Epidermal melanocyte (primary cell): ENCODE measurements around the gene SFI1.
"Not testable (repeated sequence)": the region's sequence is repeated elsewhere in the genome, so short reads cannot be mapped to it uniquely, and the experiment has no call there.

ENCODE experiments used
- DNase-seq: peaks from one replicate; pipeline ENCODE4 v3.0.0; 2011; ENCODE audit warnings: low spot score; ENCODE audit not compliant: insufficient read length

SFI1 gene

DNA sequence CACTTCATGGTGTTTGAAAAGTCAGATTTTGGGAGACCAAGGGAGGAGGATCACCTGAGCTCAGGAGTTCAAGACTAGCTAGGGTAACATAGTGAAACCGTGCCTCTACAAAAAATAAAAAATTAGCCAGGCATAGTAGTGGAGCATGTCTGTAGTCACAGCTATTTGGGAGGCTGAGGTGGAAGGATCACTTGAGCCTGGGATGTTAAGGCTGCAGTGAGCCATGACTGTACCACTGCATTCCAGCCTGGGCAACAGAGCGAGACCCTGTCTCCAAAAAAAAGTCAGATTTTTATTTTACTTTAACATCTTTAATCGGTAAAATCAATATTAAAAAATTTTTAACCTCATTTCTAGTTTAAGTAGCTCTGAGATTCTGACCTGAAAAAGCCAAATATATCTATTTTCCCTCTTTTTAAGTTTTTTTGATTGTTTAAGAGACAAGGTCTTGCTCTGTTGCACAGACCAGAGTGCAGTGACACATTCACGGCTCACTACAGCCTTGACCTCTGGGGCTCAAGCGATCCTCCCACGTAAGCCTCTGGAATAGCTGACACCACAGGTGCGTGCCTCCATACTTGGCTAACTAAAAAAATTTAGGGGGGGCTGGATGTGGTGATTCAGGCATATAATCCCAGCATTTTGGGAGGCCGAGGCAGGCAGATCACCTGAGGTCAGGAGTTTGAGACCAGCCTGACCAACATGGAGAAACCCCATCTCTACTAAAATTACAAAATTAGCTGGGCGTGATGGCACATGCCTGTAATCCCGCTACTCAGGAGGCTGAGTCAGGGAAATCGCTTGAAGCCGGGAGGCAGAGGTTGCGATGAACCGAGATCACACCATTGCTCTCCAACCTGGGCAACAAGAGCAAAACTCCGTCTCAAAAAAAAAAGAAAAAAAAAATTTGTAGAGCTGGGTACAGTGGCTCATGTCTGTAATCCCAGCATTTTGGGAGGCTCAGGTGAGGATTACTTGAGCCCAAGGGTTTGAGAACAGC is 48.4 kb downstream of the SFI1 start:
- DNase-seq, result no peak

DNA sequence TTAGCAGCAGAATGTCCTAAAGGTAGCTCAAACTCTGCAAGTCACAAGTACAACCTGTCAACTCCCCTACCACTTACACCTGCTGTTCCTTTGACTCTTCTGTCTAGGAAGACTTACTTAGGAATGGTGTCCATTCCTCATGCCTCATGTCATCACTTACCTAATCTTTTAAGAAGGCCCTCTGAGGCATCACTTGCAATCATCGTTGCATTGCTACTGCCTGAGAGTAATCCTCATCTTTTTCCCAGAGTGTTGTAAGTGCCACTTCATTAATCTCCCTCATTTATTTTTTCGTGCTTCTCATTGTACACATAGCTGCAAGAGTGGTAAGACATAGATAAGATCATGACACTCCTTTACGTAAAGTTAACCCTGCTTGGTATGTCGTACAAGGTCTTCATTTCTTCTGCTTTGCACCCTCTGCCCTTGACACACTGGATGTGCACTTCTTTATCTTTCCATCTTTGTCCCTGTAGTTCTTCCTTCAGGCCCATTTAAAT is 54.6 kb downstream of the SFI1 start:
- no peak for DNase-seq

DNA sequence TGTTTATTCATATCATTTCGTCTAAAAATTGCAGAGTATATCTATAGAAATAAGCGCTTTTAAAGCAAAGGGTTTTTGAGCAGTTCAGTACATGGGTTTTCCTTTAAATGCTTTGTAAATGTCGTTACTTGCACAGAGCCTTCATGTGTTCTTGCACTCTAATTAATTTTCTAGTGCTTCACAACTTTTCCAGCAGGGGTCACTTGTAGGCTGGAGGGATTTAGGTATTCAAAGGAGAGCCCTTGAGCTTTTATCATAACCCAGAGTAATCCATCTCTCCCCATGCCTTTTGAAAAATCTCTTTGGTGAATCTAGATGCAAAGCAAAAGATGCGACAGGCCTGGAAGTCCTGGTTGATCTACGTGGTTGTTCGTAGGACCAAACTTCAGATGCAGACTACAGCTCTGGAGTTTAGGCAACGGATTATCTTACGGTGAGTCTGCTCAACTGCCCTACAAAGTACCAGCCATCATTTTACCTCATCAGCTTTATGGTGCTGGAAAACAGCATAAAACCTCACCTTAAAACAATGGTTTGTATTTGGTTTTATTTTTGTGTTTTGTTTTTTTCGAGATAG is 60.4 kb downstream of the SFI1 start:
- DNase-seq, result peak; percentile 54

DNA sequence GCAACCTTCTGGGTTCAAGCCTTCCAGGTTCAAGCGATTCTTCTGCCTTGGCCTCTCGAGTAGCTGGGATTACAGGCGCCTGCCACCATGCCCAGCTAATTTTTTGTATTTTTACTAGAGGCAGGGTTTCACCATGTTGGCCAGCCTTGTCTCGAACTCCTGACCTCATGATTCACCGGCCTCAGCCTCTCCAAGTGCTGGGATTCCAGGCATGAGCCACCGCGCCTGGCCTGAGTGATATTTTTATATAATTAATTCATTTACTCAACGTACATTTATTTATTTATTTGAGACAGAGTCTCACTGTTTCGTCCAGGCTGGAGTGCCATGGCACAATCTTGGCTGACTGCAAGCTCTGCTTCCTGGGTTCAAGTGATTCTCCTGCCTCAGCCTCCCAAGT is 62.2 kb downstream of the SFI1 start:
- DNase-seq, result not testable (repeated sequence)

DNA sequence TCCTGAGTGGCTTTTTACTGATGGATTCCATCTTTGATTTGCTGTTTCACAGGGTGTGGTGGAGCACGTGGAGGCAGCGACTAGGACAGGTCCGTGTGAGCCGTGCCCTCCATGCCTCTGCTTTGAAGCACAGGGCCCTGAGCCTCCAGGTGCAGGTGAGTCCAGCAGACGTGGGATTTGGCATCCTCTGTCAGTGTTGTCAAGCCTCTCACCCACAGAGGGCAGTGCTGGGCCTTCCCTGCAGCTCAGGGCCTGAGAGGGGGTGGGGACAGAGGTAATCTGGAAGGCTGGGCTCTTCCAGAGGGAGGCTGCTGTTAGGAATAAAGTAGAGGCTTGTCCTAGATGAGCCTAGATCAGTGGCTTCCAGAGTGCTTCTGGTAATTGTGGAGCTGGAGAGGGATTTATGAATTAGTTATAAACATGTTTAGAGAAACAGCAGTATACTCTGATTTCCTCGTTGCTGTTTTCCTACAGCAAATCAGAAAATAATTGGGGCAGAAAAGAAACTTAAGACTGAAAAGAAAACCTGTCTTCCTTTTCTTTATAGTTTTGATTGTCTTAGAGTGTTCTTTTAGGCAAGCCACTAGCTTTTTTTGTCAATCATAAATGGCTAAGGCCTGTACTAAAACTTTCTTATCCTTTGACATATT is 65.0 kb downstream of the SFI1 start:
- DNase-seq, result peak; percentile 76

DNA sequence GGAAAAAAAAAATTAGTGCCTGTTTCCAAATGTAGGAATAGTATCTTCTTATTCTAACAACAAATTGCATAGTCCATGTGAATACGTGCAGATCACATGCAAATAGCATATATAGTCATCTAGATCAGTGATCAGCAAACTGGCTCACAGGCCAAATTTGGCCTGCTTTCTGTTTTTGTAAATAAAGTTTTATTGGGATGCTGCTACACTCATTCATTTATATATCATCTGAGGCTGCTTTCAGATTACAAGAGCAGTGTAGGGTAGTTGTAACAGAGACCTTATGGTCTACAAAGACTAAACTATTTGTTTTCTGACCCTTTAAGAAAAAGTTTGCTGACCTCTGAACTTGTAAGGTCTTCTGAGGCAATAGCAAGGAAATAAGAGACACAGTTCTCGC is 65.6 kb downstream of the SFI1 start:
- DNase-seq, result no peak

DNA sequence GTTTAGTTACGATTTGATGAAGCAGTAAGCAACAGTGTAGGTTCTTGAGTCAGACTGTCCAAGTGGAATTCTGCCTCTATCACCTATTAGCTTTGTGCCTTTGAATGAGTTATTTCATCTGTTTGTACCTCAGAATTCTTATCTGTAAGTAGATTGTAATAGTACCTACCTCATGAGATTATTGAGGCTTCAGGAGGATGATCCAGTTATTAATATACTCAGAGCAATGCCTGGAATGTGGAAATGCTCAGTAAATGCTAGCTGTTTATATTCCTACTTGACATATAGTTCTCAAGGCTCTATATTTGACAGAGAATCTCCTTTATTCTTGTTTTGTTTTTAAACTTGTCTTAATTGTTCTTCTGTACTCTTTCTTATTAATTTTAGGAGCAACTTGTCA is 70.1 kb downstream of the SFI1 start:
- no peak for DNase-seq

DNA sequence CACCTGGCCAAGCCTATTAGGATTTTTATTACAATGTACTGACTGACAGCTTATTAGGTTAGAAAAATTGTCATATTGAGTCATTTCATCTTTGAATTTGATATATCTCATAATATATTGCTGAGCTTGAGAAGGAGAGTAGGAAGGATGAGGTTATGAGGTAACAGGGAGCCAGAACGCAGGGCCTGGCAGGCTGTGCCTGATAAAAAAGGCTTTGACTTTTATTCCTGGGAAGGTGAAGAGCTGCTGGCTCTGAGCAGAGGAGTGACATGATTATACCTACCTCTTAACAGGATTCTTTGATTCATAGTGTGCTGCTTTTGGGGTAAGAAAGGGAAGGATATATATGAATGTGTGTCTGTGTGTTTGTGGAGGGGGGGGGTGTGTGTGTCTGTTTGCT is 70.9 kb downstream of the SFI1 start:
- no peak for DNase-seq

DNA sequence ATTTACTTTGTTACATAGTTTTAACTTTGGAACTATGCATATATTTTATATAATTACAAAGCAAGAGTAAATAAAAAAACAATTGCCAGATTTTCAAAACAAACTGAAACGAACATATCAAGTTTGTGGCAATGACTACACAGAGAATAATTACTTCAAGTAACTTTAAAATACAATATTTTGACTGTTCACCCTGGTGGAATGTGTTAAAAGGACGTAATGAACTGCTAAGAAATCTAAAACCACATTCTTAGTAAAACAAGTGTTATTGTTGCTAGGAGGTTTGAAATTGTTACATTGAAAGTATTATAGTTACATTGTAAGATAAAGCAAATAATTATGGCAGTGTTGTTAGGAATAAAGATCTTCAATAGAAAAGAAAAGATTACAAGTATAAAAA is 71.4 kb downstream of the SFI1 start:
- DNase-seq, result no peak

DNA sequence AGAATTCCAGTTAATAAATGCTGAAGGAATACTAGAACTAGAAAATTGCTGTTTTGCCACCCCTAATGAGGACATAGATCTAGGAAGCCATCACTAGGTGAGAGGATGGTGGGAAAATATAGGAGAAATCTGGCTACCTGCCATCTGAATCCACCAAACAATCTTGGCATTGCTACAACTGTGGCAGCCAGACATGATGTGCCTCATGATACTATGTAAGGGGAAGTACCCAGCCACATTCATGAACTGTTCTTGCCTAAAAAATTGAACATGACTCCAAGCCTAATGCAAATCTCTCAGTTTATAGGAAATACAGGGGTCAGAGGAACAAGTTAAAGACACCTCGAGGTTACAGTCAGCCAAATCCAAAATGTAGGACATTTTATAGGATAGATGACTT is 72.8 kb downstream of the SFI1 start:
- no peak for DNase-seq

DNA sequence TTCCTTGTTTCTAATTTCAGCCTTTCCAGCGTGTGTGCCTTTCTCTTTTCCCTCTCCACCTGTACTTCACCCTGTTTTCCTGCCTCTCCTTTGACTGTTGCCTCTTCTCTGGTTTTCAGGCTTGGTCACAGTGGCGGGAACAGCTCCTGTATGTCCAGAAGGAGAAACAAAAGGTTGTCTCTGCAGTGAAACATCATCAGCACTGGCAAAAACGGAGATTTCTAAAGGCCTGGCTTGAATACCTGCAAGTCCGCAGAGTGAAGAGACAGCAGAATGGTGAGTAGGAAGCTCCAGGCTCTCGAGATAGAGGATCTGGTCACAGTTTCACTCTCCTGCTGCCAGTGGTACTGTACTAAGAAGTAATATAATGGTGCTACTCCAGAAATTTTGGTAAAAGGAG is 76.6 kb downstream of the SFI1 start:
- no peak for DNase-seq

DNA sequence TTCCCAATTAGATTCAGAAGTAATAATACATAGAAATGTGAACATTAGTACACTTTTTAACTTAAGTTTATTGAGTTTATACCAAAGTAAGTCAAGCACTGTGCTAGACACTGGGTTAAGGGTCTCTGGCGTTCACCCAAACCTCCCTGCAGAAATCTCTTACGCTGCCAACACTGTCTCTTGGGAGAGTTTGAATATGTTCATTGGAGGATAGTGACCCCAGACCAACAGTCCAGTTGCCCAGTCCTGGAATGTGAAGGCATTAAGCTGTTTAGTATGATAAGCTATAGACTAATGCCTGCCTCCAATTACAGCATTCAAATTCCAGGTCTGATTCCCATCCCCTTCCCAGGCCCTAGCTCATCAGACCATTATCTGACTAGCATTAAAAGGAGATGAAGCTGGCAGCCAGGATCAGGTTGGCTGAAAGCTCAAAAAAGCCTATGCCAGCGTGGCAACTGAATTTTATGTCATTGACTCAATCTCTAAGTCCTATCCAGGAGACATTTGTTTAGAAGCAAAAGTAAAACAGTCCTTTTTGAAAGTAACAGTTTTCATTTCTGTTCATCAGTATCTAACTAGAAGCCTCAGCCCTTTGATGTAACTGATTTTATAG is 77.8 kb downstream of the SFI1 start:
- DNase-seq, result no peak

DNA sequence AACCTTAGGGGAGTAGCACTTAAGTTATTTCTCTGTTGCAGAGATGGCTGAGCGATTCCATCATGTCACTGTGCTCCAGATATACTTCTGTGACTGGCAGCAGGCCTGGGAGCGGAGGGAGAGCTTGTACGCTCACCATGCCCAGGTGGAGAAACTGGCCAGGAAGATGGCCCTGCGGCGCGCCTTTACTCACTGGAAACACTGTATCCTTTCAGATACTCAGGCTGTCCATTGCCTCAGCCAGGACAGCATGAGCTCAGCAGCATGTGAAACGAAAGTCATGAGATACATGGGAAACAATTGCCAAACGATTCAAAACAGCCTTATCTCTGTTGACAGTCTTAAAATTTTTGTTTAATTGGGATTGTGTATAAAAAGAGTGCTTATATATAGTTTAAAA is 78.9 kb downstream of the SFI1 start:
- no peak for DNase-seq

DNA sequence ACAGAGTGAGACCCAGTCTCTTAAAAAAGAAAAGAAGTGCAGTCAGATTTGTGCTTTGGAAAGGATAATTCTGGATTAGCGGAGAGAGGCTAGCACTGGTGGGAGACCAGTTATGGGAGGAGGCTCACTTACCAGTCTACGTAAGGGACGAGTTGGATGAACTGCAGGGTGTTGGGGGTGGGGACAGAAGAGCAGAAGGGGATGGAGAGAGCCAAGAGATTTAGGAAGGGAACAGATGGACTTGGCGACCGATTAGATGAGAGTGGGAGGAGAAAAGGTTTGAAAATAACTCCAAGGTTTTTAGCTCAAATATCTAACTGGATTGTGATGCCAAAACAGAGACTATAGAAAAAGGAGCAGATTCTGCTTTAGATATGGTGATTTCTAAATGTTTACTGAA is 81.4 kb downstream of the SFI1 start:
- DNase-seq, result no peak

DNA sequence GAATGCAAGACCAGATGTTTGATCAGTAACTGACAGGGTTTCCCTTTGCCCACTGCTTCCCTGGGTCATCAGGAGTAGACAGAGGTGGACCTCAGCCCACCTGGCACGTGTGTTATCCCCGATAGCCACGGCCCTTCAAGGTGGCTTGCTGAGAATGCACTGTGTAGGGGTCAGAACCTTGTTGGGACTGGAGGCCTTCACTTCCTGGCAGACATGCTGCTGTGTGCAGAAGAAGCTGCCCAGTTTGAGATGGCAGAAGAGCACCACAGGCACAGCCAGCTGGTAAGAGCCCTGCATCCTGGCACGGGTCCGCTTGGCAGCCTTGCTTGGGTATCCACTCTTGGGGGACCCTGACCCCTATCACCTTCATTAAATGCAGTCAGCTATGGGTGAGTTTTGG is 81.8 kb downstream of the SFI1 start:
- no peak for DNase-seq

DNA sequence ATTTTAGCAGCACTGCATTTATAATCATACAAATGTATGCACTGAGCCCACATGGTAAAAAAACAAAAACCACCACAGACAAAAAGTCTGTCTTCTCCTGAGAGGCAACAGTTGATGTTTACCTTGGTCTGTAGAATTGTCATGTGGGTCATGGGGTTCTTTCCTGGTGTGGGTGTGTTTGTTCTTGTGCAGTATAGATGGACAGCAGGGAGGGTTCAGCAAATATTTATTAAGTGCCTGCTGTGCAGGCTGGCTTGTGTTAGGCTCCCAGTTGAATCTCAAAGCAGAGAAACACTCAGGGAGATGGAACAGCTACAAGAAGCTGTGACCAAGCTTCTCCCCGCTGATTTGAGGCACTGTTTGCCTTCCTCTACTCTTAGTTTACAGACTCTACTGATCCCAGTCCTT is 83.5 kb downstream of the SFI1 start:
- no peak for DNase-seq

DNA sequence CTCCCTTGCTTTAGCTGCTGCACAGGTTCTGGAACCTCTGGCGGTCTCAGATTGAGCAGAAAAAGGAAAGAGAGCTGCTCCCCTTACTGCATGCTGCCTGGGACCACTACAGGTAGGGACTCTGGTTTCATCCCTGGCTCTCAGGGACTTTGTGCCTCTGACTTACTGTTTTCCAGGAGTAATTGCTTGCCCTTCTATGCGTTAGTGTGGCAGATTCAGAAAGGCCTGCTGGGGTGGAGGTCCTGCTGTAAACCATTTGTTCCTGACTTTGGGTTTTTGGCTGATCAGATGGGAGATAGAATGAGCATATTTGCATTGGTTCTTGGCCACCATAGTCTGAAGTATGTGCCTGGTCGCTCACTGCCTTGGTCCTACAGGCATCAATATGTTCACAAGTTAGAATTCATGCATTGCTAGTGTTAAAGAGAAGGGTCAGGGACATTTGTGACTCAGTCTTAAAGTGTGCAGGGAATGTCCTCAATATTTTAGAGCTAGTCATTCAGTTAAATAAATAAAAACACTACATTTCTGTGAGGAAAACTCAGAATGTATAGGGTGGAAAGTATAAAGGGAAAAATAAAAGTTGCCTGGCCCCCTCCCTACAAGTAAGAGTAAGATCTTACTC is 87.6 kb downstream of the SFI1 start:
- no peak for DNase-seq

DNA sequence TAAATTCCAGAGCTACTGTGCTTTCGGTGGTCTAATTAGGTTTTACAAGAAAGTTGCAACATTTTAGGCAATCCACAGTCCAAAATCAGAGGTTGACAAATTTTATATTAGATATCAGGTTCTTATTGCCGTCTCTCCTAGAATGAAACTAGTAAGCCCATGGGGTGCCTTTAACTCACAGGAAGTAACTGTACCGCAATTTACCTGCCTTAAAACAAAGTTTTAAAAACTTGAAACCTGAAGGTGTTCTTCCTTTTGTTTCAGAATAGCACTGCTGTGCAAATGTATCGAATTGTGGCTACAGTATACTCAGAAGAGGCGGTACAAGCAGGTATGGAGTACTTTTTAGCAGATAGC is 88.4 kb downstream of the SFI1 start:
- DNase-seq, result no peak

DNA sequence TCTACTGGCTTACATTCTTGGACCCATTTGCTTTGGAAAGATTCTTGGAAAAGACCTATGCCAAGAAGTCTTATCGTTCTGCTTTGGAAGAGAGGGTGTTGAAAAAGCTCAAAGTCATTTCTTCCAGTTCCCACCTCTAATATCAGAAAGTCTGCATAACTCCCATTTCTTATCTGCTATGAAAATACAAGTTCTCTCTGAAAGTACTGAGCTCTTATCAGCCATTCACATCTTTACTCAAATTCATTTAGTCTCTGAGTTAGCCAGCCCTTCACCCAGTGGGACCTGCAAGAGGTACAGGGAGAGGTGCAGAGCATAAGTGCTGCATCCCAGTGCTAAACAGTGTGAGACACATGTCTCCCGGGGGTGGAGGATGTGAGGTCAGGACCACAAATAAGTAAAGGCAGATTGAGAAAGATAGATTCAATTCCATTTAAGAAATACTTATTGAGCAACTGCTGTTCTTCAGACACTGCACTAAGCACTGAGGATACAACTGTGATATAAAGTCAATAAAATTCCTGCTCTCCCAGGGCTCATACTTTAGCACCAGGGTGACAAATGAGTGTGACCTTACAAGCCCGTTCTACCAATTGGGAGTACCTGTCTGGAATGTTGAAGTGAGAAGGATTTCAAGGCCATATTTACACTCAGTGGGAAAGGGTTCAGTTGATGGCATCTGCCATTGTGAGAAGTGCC is 89.0 kb downstream of the SFI1 start:
- DNase-seq, result no peak

DNA sequence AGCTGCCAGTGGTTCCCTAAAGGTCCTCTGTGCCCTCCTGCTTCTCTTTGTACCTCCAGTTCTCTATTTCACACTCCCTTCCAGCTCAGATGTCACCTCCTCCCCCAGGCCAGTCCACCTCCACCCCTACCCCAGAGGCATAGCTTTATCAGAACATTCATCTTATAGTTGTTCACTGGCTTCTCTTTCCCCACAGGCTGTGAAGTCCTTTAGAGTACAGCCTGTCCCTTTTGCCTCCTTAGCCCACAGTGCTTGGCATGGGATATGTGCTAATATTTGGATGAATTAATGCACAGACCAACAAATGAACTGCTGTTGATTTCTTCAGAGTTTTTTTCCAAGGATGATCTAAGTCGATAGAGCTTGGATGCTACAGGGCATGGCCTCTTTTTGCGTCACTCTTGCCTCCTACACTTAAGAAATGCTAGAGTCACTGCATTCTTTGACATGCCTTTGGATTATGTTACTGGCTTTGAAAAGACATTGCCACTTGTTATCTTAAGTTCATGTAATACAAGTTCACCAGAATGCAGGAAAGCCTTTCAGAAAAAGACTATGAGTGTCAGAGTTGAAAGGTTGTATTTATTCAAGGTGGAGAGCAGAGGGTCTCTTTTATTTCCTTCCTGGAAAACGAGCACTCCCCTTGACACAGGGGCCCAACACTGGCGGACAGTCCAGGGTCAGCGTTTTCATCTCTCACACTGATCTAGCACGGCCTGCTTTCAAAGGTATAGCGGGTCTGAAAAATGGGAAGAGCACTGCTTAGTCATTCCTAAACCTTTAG is 90.0 kb downstream of the SFI1 start:
- no peak for DNase-seq
